ENCODE data around the gene MRS2. TPM values are rescaled to one million over a fixed set of nuclear protein-coding genes. Genes with fewer than 3 reads are reported as not detected.

Gene MRS2
- total RNA-seq, 4 donors from 2014 or later: 22.1 to 39.7 (median 29.9) TPM

- TF ChIP-seq CTCF (IDR thresholded peaks at IDR 0.05; ENCODE audit: low read depth): no peak
These were observed 5.1 kb upstream of the MRS2 start for GRCh38 chr6:24397631-24398030.

- no peak for TF ChIP-seq CTCF (IDR thresholded peaks at IDR 0.05; ENCODE audit: low read depth)
These were observed 1.3 kb upstream of the MRS2 start for GRCh38 chr6:24401458-24401857.

- TF ChIP-seq CTCF (IDR thresholded peaks at IDR 0.05; ENCODE audit: low read depth): no peak
These were observed 727 bp downstream of the MRS2 start for GRCh38 chr6:24403501-24403824.

- no peak for TF ChIP-seq CTCF (IDR thresholded peaks at IDR 0.05; ENCODE audit: low read depth)
These were observed 2.5 kb downstream of the MRS2 start for GRCh38 chr6:24405262-24405661.

GRCh38 chr6:24408719-24409410 is 6.1 kb downstream of the MRS2 start:
- no peak for TF ChIP-seq CTCF (IDR thresholded peaks at IDR 0.05; ENCODE audit: low read depth)

GRCh38 chr6:24410622-24411021 is 7.9 kb downstream of the MRS2 start:
- TF ChIP-seq CTCF (IDR thresholded peaks at IDR 0.05; ENCODE audit: low read depth): no peak

GRCh38 chr6:24412294-24412693 is 9.6 kb downstream of the MRS2 start:
- TF ChIP-seq CTCF (IDR thresholded peaks at IDR 0.05; ENCODE audit: low read depth): no peak
